SW480 (cell line): Measurements from ENCODE around the gene OGFRL1.

Experiments
- DNase-seq: peaks from one replicate; pipeline ENCODE4 v3.0.0-alpha.2; 2016; ENCODE audit warnings: low spot score

OGFRL1 gene

DNA sequence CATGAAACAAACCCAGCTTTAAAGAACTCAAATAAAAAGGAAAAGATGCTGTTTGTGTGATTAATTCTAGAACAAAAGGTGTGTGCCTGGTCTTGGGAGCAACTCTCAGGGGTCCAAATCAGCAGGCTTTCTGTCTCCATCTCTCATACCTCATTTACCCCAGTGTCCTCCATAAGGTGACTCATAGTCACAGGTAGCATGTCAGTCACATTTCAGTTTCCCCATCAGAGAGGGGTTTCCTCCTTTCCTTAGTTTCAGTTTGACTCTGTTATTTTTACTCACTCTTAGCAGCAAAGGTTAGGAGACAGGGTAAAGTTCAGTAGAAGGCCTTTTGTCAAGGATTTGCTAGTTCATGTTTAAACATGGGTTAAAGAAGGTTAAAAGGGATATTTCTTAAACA lies 46.2 kb downstream of the OGFRL1 start:
- DNase-seq: no peak

DNA sequence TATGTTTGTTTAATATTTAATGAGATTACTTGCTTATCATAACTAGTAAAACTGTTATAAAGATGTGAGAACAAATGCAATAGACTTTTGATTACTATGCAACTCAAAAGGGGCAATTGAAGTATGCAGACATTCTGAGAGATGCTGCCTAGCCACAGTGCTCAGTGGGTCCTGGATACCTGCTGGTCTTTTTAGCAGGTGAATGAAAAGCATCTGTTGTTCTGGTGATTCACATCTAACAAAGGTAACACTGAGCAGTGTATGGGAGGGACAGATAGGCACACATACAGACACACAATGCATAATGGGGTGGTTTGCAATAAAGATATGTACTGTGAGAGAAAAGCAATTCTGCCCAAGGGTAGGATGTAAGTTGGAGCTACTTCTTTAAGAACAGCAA lies 46.9 kb downstream of the OGFRL1 start:
- DNase-seq: no peak

DNA sequence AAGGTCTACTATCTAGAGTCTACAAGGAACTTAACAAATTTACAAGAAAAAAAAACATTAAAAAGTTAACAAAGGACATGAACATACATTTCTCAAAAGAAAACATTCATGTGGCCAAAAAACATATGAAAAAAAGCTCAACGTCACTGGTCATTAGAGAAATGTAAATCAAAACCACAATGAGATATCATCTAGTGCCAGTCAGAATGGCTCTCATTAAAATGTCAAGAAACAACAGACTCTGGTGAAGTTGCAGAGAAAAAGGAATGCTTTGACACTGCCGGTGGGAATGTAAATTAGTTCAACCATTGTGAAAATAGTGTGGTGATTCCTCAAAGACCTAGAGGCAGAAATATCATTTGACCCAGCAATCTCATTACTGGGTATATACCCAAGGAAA lies 48.3 kb downstream of the OGFRL1 start:
- DNase-seq: no peak

DNA sequence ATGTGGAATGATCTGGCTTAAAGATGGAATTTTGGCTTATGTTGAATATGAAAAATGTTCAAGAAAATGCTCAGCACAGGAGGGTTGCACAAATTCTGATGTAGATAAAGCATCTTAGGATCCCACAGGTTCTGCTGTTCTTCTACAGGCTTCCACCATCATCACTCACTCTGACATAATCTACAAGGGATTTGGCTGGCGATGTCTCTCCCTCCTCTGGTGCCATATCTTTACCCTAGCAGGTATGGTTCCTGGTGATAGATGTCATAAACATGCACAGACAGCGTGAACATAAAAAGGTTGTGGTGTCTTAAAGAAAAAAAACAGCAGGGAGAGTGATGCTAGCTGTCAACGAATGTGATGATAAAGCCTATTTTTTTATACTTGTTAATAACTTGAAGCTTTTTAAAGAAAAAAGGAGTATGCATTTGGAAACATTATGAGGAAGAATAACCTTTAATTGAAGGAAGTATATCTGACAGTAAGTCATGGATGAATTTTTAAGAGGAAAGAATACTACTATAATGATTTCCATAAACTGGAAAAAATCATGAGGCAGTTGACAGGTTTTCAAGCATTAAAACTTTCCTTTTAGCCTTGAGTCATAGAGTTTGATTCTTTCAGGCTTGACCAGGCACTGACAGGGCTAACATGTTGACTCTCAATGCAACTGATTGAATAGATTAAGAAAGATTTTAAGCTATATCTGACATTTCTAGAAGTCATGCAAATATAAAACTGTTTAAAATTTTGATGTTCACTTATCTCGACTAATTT lies 50.1 kb downstream of the OGFRL1 start:
- no peak for DNase-seq

DNA sequence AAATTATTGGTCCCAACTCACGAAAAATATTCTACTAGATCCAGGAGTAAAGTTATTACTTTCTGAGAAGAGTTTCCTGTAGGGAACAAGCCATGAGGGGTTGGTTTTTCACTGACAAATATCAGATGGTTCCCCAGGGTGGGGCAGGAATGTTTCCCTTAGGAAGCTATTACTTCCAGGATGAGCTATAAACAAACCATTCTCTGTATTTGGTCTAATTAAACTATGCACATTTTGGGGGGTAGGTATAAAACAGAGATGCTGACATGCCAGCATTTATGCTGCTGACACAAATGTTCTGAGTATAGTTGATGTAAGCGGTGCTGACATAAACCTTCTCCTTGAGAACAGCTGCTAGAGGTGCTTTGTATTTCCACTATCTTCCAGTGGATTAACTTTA lies 54.2 kb downstream of the OGFRL1 start:
- DNase-seq: no peak

DNA sequence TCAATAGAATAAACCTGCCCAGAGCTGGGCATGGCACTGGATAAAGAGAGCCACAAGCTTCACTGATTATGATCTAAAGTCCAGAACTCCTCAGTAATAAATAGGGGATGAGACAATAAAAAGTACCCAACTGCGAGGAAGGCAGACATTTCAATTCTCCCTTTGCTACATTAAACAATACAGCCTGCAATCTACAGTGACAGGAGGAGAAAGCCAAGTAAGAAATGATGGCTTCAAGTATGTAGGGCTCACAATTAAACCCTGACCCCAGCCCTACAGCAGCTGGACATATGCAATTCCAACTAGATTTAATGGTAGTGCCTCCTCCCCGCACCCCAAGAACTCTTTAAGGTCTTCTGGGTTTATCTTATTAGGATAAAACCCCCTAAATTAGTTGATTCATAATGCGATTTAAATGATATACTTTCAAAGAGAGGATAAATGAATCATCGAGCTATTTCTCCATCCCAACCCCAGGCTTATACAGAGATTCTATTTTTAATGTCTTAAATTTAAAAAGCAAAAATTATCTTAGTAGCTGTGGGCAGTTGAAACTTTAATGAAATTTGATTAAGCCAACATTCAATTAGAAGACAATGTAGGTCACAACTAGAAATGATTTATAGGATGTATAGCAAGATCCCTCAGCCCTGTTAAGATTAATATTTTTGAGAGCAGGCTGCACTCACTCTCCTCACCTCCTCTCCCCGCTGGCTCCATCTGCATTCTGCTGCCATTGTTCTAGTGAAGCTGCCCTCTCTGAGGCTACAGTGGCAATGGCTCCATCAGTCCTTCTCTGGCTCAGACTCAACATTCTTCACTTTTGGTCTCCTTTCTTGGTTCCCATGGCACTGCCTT lies 57.1 kb downstream of the OGFRL1 start:
- DNase-seq: no peak

DNA sequence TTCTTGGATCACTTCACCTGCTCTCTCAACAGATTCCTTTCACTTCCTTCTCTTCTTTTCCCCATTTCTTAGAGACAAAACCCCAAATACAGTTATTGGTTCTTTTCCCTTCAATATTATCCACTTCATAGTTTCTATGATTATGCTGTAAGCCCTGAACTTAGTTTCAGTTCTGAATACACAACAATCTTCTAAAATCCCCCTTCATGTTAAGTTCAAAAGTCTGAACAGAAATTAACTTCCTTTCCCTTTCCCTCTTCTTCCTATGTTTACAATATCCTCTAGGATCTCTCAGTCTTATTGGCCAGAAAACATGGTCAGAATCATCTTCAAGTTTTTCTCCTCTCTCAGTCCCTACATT lies 57.7 kb downstream of the OGFRL1 start:
- no peak for DNase-seq

DNA sequence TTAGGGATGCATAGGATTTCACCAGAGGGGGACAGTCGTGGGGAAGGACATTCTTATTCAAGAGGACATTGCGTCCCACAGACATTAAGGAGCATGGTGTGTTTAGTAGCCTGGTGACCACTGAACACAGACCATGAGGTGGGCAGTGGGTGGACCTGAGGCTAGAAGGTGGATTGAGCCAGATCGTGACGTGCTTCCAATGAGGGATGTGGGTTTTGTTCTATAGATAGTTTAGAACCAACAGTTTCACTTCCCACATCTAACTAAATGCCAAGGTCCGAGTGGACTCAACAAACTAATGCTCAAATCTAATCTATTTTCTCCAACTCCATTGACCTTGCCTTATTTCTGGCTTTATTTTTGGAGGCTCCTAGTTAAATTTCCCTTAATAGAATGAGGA lies 58.5 kb downstream of the OGFRL1 start:
- DNase-seq: no peak

DNA sequence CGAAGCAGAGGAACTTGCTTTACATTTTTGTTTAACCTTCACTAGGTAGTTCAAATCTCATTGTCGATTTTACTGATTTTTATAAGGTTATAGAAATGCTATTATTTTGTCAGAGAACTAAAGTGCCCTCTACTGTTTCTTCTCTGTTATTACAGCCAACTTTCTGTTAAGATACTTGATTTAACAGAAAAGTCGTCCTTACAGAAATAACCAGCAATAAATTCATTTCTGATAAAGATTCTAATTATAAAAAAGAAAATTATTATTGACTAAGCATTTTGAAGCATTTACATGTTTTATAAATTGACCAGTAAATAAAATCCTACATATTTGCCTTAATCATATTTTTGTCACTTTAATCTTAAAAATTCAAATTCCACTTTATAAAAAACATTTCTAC lies 60.8 kb downstream of the OGFRL1 start:
- peak; percentile 14 for DNase-seq

DNA sequence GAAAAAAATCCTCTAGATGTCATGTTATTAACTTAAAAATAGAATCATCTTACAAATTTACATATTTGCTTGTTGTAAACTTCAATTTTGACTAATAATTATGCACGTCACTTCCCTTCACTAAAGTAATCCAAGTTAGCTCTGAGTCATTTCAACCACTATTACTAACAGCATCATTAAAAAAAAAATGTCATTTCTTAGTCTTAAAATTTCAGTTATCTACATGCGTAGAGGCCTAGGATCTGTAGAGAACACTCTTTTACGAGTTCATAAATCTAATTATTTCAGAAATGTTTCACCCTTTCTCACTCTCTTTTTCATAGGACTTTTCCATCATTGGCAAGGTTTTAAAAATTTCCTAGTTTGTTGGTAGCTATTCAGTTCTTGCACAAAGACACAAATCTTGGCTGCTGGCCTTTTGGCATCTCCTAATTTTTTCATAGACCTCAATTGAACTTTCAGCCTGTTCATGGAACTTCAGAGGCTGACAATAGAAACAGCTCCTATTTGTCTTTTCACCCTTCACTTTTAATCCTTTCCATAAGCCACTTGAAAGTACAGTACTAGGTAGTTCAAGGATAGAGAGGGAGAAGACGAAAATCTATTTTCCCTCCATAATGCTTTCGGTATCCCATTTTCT lies 61.5 kb downstream of the OGFRL1 start:
- DNase-seq: no peak

DNA sequence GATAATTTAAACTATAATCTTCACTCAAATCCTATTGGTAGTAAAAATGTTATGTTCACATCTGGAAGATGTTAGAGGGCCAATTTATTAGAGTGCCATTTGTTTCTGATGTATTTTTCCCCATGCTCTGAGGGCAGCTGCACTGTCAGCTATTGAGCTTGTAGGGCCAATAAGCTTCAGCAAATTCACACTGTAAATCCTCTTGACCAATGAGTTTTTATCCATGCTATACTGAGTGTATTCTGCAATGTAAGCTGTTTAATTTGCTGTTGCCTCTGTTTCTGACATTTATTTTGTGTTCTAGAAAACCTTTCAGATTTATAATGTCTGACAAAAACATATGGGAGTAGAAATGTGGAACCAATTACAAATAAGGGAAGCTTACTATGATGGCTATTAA lies 62.6 kb downstream of the OGFRL1 start:
- DNase-seq: no peak
